SK-N-SH treated with all-trans-retinoic acid at 6 μM for 48 hours (cell line): ENCODE measurements around the gene TBC1D2B.

ENCODE experiments used
- ATAC-seq: fragments of 200-7000 bp; cut with Tn5 transposase; 3 replicates; pipeline ENCODE4 v1.9.1; 2020; ENCODE audit warnings: mild to moderate bottlenecking, moderate library complexity
- BACH2 ChIP-seq: fragments of 250-450 bp; sonication (Bioruptor Pico); IDR thresholded peaks from 2 replicates; pipeline ENCODE4 v1.9.0; 2021; ENCODE audit warnings: mild to moderate bottlenecking, borderline replicate concordance
- CREB5 ChIP-seq: fragments of 250-450 bp; sonication (Bioruptor Pico); IDR thresholded peaks from 2 replicates; pipeline ENCODE4 v1.5.1; 2020; ENCODE audit warnings: low read depth, mild to moderate bottlenecking, moderate library complexity
- CSDC2 ChIP-seq: fragments of 250-450 bp; sonication (Bioruptor Pico); IDR thresholded peaks from 2 replicates; pipeline ENCODE4 v1.5.0; 2020; ENCODE audit warnings: mild to moderate bottlenecking, moderate library complexity
- CSRNP3 ChIP-seq: fragments of 250-450 bp; sonication (Bioruptor Pico); IDR thresholded peaks from 2 replicates; pipeline ENCODE4 v1.5.1; 2021; ENCODE audit warnings: mild to moderate bottlenecking, moderate library complexity
- ESRRG ChIP-seq: fragments of 250-450 bp; sonication (Bioruptor Pico); IDR thresholded peaks from 2 replicates; pipeline ENCODE4 v1.6.1; 2021; ENCODE audit warnings: mild to moderate bottlenecking
- GLIS3 ChIP-seq: fragments of 250-450 bp; sonication (Bioruptor Pico); IDR thresholded peaks from 2 replicates; pipeline ENCODE4 v1.5.0; 2020; ENCODE audit warnings: mild to moderate bottlenecking, moderate library complexity
- OSR1 ChIP-seq: fragments of 250-450 bp; sonication (Bioruptor Pico); IDR thresholded peaks from 2 replicates; pipeline ENCODE4 v1.8.0; 2022; ENCODE audit warnings: moderate library complexity, mild to moderate bottlenecking, inconsistent platforms
- PPARA ChIP-seq: fragments of 250-450 bp; sonication (Bioruptor Pico); IDR thresholded peaks from 2 replicates; pipeline ENCODE4 v1.5.0; 2020; ENCODE audit warnings: mild to moderate bottlenecking, borderline replicate concordance
- RARB ChIP-seq: fragments of 250-450 bp; sonication (Bioruptor Pico); IDR thresholded peaks from 2 replicates; pipeline ENCODE4 v1.8.0; 2021; ENCODE audit warnings: mild to moderate bottlenecking, moderate library complexity
- TCF4 ChIP-seq: fragments of 250-450 bp; sonication (Bioruptor Pico); IDR thresholded peaks from 2 replicates; pipeline ENCODE4 v1.8.0; 2021; ENCODE audit warnings: mild to moderate bottlenecking, moderate library complexity, borderline replicate concordance
- TSHZ2 ChIP-seq: fragments of 250-450 bp; sonication (Bioruptor Pico); IDR thresholded peaks from 2 replicates; pipeline ENCODE4 v1.5.0; 2020; ENCODE audit warnings: mild to moderate bottlenecking, moderate library complexity
- ZFP3 ChIP-seq: fragments of 250-450 bp; sonication (Bioruptor Pico); IDR thresholded peaks from 2 replicates; pipeline ENCODE4 v1.5.0; 2020; ENCODE audit warnings: mild to moderate bottlenecking, moderate library complexity
- ZFP30 ChIP-seq: fragments of 450-650 bp; formaldehyde crosslinking; IDR thresholded peaks from 2 replicates; pipeline ENCODE4 v1.5.0; 2022; ENCODE audit warnings: mild to moderate bottlenecking, moderate library complexity
- ZNF70 ChIP-seq: fragments of 450-650 bp; formaldehyde crosslinking; IDR thresholded peaks from 2 replicates; pipeline ENCODE4 v1.5.0; 2020; ENCODE audit warnings: mild to moderate bottlenecking, moderate library complexity
- ZNF8 ChIP-seq: fragments of 450-650 bp; formaldehyde crosslinking; IDR thresholded peaks from 2 replicates; pipeline ENCODE4 v1.5.0; 2020; ENCODE audit warnings: mild to moderate bottlenecking, moderate library complexity
- TF ChIP-seq, protein P1 (sequence below): fragments of 250-450 bp; sonication (Bioruptor Pico); IDR thresholded peaks from 2 replicates; pipeline ENCODE4 v1.8.0; 2020; ENCODE audit warnings: mild to moderate bottlenecking, moderate library complexity, borderline replicate concordance
- TF ChIP-seq, protein P2 (sequence below): fragments of 250-450 bp; sonication (Bioruptor Pico); IDR thresholded peaks from 2 replicates; pipeline ENCODE4 v1.8.0; 2021; ENCODE audit warnings: low read depth, mild to moderate bottlenecking, moderate library complexity, borderline replicate concordance

TBC1D2B gene

GRCh38 chr15:78069462-78070029 is 8.0 kb downstream of the TBC1D2B start:
- TF ChIP-seq CSRNP3 (CRISPR knock-in tag) (no peak), TSHZ2 (no peak), ZFP30 (CRISPR knock-in tag) (no peak), PPARA (CRISPR knock-in tag) (no peak), GLIS3 (CRISPR knock-in tag) (no peak), ESRRG (CRISPR knock-in tag) (no peak), ZNF8 (CRISPR knock-in tag) (no peak), BACH2 (CRISPR knock-in tag) (no peak), ZFP3 (no peak), TCF4 (CRISPR knock-in tag) (no peak), CREB5 (CRISPR knock-in tag) (no peak)
- TF ChIP-seq, protein P1, sequence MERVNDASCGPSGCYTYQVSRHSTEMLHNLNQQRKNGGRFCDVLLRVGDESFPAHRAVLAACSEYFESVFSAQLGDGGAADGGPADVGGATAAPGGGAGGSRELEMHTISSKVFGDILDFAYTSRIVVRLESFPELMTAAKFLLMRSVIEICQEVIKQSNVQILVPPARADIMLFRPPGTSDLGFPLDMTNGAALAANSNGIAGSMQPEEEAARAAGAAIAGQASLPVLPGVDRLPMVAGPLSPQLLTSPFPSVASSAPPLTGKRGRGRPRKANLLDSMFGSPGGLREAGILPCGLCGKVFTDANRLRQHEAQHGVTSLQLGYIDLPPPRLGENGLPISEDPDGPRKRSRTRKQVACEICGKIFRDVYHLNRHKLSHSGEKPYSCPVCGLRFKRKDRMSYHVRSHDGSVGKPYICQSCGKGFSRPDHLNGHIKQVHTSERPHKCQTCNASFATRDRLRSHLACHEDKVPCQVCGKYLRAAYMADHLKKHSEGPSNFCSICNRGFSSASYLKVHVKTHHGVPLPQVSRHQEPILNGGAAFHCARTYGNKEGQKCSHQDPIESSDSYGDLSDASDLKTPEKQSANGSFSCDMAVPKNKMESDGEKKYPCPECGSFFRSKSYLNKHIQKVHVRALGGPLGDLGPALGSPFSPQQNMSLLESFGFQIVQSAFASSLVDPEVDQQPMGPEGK (CRISPR knock-in tag), result no peak
- no peak for ATAC-seq

- no peak for ATAC-seq
- TF ChIP-seq PPARA (CRISPR knock-in tag), result no peak
- TF ChIP-seq CSDC2 (CRISPR knock-in tag), result no peak
- TF ChIP-seq ZNF70 (CRISPR knock-in tag), result no peak
- no peak for TF ChIP-seq ZFP30 (CRISPR knock-in tag)
- no peak for TF ChIP-seq BACH2 (CRISPR knock-in tag)
- TF ChIP-seq, protein P2, sequence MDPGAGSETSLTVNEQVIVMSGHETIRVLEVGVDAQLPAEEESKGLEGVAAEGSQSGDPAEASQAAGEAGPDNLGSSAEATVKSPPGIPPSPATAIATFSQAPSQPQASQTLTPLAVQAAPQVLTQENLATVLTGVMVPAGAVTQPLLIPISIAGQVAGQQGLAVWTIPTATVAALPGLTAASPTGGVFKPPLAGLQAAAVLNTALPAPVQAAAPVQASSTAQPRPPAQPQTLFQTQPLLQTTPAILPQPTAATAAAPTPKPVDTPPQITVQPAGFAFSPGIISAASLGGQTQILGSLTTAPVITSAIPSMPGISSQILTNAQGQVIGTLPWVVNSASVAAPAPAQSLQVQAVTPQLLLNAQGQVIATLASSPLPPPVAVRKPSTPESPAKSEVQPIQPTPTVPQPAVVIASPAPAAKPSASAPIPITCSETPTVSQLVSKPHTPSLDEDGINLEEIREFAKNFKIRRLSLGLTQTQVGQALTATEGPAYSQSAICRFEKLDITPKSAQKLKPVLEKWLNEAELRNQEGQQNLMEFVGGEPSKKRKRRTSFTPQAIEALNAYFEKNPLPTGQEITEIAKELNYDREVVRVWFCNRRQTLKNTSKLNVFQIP (CRISPR knock-in tag), result no peak
- no peak for TF ChIP-seq GLIS3 (CRISPR knock-in tag)
- TF ChIP-seq OSR1, result no peak
- no peak for TF ChIP-seq CREB5 (CRISPR knock-in tag)
- TF ChIP-seq CSRNP3 (CRISPR knock-in tag), result no peak
- no peak for TF ChIP-seq RARB (CRISPR knock-in tag)
These were observed 8.5 kb downstream of the TBC1D2B start for GRCh38 chr15:78069052-78069414.
